GM12878 (cell line): ENCODE results near the gene TEAD4. TPM values are rescaled to one million over a fixed set of nuclear protein-coding genes. Genes with fewer than 3 reads are reported as not detected.

Experiments used
- ATAC-seq: fragments of 200-7000 bp; cut with Tn5 transposase; 3 replicates; pipeline ENCODE4 v1.9.1; 2020; ENCODE audit warnings: mild to moderate bottlenecking, moderate library complexity
- BruUV-seq: library from RNA; stranded (reverse); fragments of 400-500 nt; replicated peaks from 2 replicates; lab custom pipeline; 2021; lab: Mats Ljungman, UMichigan
- CTCF ChIA-PET: fragments of 300-600 bp; sonication (Branson Sonifier 250); formaldehyde crosslinking; extraction: SDS; loops from one replicate; lab custom pipeline; 2021; ENCODE audit warnings: inconsistent platforms; lab: Yijun Ruan, JAX
- POLR2A ChIA-PET: fragments of 350-600 bp; formaldehyde crosslinking; extraction: SDS; loops from one replicate; lab custom pipeline; 2021; ENCODE audit warnings: inconsistent platforms; lab: Charles Lee
- RAD21 ChIA-PET: fragments of 300-600 bp; sonication (Branson Sonifier 250); formaldehyde crosslinking; loops from one replicate; lab custom pipeline; 2023; ENCODE audit warnings: antibody characterized with exemption; ENCODE audit not compliant: unreplicated experiment; lab: Charles Lee
- SMC1A ChIA-PET: fragments of 300-600 bp; sonication (Branson Sonifier 250); formaldehyde crosslinking; loops from one replicate; lab custom pipeline; 2023; ENCODE audit not compliant: unreplicated experiment, uncharacterized antibody; lab: Charles Lee
- DNase-seq: peaks from one replicate; pipeline ENCODE4 v3.0.0-alpha.2; 2011; ENCODE audit warnings: low read depth, low spot score
- FAIRE-seq: peaks from 3 replicates; lab custom pipeline; 2011; peaks lifted over from hg19 to GRCh38; lab: Jason Lieb, UNC
- H2AFZ ChIP-seq: 2 replicates; pipeline ENCODE4 v1.6.0; 2011; ENCODE audit warnings: low read depth, low read length, control low read depth; ENCODE audit not compliant: control insufficient read depth
- H3K27ac ChIP-seq: 2 replicates; pipeline ENCODE4 v1.5.1; 2011; ENCODE audit warnings: control low read depth; ENCODE audit not compliant: control insufficient read depth, insufficient read depth
- H3K27me3 ChIP-seq, 2 experiments: replicated peaks in 1 of 2; 2 replicates each; pipeline versions ENCODE4 v1.6.0 to v1.6.1; 2011; ENCODE audit warnings: low read length in 1 of 2; ENCODE audit not compliant: control insufficient read depth in 2 of 2, insufficient read depth in 2 of 2
- H3K36me3 ChIP-seq, 2 experiments: 2 replicates each; pipeline ENCODE4 v1.5.1; 2011; ENCODE audit warnings: low read length in 1 of 2; ENCODE audit not compliant: control insufficient read depth in 2 of 2, insufficient read depth in 2 of 2
- H3K4me1 ChIP-seq: 2 replicates; pipeline ENCODE4 v1.6.1; 2011; ENCODE audit warnings: mild to moderate bottlenecking, low read length, moderate library complexity, mixed read lengths; ENCODE audit not compliant: control insufficient read depth, insufficient read depth
- H3K4me2 ChIP-seq: 2 replicates; pipeline ENCODE4 v1.6.0; 2011; ENCODE audit warnings: control low read depth; ENCODE audit not compliant: control insufficient read depth, insufficient read depth
- H3K4me3 ChIP-seq: fragments of 200-600 bp; sonication (generic); 2 replicates; pipeline ENCODE4 v1.5.1; 2016
- H3K79me2 ChIP-seq: 2 replicates; pipeline ENCODE4 v1.6.0; 2011; ENCODE audit warnings: low read length; ENCODE audit not compliant: control insufficient read depth, insufficient read depth
- H3K9ac ChIP-seq: 2 replicates; pipeline ENCODE4 v1.8.0; 2011; ENCODE audit warnings: low read length, control low read depth, mixed read lengths; ENCODE audit not compliant: control insufficient read depth, insufficient read depth
- H3K9me3 ChIP-seq: replicated peaks from 3 replicates; pipeline ENCODE4 v1.5.1; 2011; ENCODE audit warnings: mild to moderate bottlenecking, low read length; ENCODE audit not compliant: control insufficient read depth, insufficient read depth
- H4K20me1 ChIP-seq: 2 replicates; pipeline ENCODE4 v1.6.0; 2011; ENCODE audit not compliant: control insufficient read depth, insufficient read depth
- BRCA1 ChIP-seq: IDR thresholded peaks from 2 replicates; pipeline ENCODE4 v1.6.1; 2011; ENCODE audit warnings: low read depth, low read length, improper control_type of control experiment
- EP300 ChIP-seq, 2 experiments: fragments of 150-350 bp in 1 of 2; IDR thresholded peaks; 2 replicates each; pipeline ENCODE4 v1.6.1; 2011 to 2012; ENCODE audit warnings: low read depth in 2 of 2, low read length in 2 of 2, borderline replicate concordance in 1 of 2, improper control_type of control experiment in 1 of 2, inconsistent platforms in 1 of 2; ENCODE audit not compliant: control insufficient read depth in 1 of 2
- IRF4 ChIP-seq: IDR thresholded peaks from 2 replicates; pipeline ENCODE4 v1.6.1; 2011; ENCODE audit warnings: low read depth, low read length
- MYB ChIP-seq: fragments of 150-350 bp; IDR thresholded peaks from 2 replicates; pipeline ENCODE4 v1.6.1; 2014; ENCODE audit warnings: mild to moderate bottlenecking, low read depth, low read length, borderline replicate concordance
- POLR2AphosphoS2 ChIP-seq: IDR thresholded peaks from 2 replicates; pipeline ENCODE4 v1.6.1; 2011; ENCODE audit warnings: low read depth, mild to moderate bottlenecking, low read length, improper control_type of control experiment, moderate library complexity
- SIN3A ChIP-seq: IDR thresholded peaks from 2 replicates; pipeline ENCODE4 v1.6.1; 2012; ENCODE audit warnings: low read depth, low read length, improper control_type of control experiment
- SMAD5 ChIP-seq: IDR thresholded peaks from 2 replicates; pipeline ENCODE4 v1.6.1; 2016; ENCODE audit warnings: antibody characterized with exemption, low read depth
- SMARCA5 ChIP-seq: fragments of 450-650 bp; IDR thresholded peaks from 2 replicates; pipeline ENCODE4 v1.6.1; 2017; ENCODE audit warnings: mild to moderate bottlenecking
- TAF1 ChIP-seq: IDR thresholded peaks from 2 replicates; pipeline ENCODE4 v1.6.1; 2011; ENCODE audit warnings: mild to moderate bottlenecking, low read depth, low read length, borderline replicate concordance
- TARDBP ChIP-seq: IDR thresholded peaks from 2 replicates; pipeline ENCODE4 v1.6.1; 2016; ENCODE audit warnings: borderline replicate concordance
- ZNF24 ChIP-seq: fragments of 450-650 bp; IDR thresholded peaks from 2 replicates; pipeline ENCODE4 v1.6.1; 2017; ENCODE audit warnings: antibody characterized with exemption, mild to moderate bottlenecking
- ZNF384 ChIP-seq: IDR thresholded peaks from 2 replicates; pipeline ENCODE4 v1.6.1; 2012; ENCODE audit warnings: low read depth, mild to moderate bottlenecking, low read length, improper control_type of control experiment, borderline replicate concordance
- WGBS: methylation state at CpG from one replicate; pipeline ENCODE4 v1.1.6; 2016; ENCODE audit warnings: low lambda C conversion rate; ENCODE audit not compliant: insufficient replicate concordance, insufficient coverage; ENCODE audit errors: missing lambda C conversion rate; 5-methylcytosine and 5-hydroxymethylcytosine counted together
- in situ Hi-C: fragments of 300-500 bp; cut with MboI; formaldehyde crosslinking; loops from 9 replicates; pipeline ENCODE4 v1.14.3; 2018; ENCODE audit warnings: mixed read lengths
- intact Hi-C: fragments of 100-400 bp; cut with micrococcal nuclease; formaldehyde crosslinking; loops from one replicate; pipeline ENCODE4 v1.14.2; 2022; ENCODE audit not compliant: unreplicated experiment
- polyA plus RNA-seq, 11 experiments: library from polyadenylated mRNA; depleted of rRNA in 4 of 11; unstranded in 6 of 11; stranded (reverse) in 5 of 11; fragments of >200 nt; fragmentation: Nextera tagmentation in 4 of 11; fragmentation: Illumina TruSeq in 1 of 11; extraction: Ambion mirVana in 4 of 11; extraction: Trizol in 1 of 11; gene quantifications; 1 replicate in 1 of 11; 2 replicates in 10 of 11; pipeline versions ENCODE4 v1.2.1 to v1.2.3, GENCODE V29; 2011 to 2016; ENCODE audit warnings: inconsistent platforms in 2 of 11, missing spikeins in 2 of 11, low read depth in 1 of 11
- total RNA-seq, 4 experiments: library from RNA; depleted of rRNA in 3 of 4; stranded (reverse); fragments of >200 nt in 3 of 4; fragmentation: Illumina TruSeq in 1 of 4; extraction: Trizol in 1 of 4; gene quantifications; 2 replicates each; pipeline versions ENCODE4 v1.2.1 to v1.2.3, GENCODE V29; 2013 to 2021
- TF ChIP-seq, protein P1 (sequence below): fragments of 450-650 bp; IDR thresholded peaks from 2 replicates; pipeline ENCODE4 v1.6.1; 2018; ENCODE audit warnings: mild to moderate bottlenecking, low read depth, moderate library complexity; ENCODE audit not compliant: partially characterized antibody

The TEAD4 gene
- total and polyA plus RNA-seq, 10 of the 15 experiments (the other 5 are each of a cell fraction or from before 2014, with no cell fraction given): 0.04 to 0.68 (median 0.31) TPM; not detected in 4

DNA sequence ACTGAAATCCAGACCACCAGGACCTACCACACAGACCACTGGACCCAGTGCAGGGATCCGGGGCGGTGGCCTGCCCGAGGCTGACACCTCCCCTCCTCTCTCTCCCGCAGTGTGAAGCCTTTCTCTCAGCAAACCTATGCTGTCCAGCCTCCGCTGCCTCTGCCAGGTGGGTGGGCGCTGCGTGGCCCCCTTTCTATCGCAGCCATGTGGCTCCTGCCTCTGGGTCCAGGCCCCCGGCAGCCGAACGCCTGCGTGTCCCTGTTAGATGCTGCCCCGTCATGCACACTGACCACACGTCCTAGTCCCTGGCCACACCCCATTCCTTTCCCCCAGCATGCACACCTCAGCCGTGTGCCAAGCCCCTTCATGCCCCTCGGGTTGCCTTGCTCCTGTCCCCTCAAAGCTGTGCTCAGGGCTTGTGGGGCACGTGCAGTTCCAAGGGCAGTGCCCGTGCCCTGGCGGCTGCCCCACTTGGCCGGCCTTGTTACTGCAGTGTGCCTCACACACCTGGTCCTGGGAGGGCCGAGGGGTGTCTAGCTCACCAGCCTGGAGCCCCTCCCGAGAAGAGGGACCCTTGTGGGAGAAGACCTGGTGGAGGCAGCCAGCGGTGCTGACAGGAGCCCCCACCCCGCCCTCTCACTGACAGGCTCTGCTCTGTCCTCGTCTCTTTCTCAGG is 59.9 kb downstream of the TEAD4 start:
- Histone ChIP-seq H3K36me3 (no peaks in the 10 kb centered on the region), H3K27ac (no peak overlapping the region), H3K9ac (no peak overlapping the region), H3K4me3 (no peak overlapping the region), H3K27me3 (no peaks in the 10 kb centered on the region; a peak in 1 of 4 replicates), H4K20me1 (no peaks in the 10 kb centered on the region), H3K4me1 (no peaks in the 10 kb centered on the region), H2AFZ (no peak overlapping the region)
- intact Hi-C loops: no loop called here
- POLR2A ChIA-PET: no interaction called here
- FAIRE-seq: no peak
- RAD21 ChIA-PET: no interaction called here
- 55% methylated on average over 23 of the region's 25 CpGs for WGBS
- SMC1A ChIA-PET: no interaction called here
- TF ChIP-seq, protein P1, sequence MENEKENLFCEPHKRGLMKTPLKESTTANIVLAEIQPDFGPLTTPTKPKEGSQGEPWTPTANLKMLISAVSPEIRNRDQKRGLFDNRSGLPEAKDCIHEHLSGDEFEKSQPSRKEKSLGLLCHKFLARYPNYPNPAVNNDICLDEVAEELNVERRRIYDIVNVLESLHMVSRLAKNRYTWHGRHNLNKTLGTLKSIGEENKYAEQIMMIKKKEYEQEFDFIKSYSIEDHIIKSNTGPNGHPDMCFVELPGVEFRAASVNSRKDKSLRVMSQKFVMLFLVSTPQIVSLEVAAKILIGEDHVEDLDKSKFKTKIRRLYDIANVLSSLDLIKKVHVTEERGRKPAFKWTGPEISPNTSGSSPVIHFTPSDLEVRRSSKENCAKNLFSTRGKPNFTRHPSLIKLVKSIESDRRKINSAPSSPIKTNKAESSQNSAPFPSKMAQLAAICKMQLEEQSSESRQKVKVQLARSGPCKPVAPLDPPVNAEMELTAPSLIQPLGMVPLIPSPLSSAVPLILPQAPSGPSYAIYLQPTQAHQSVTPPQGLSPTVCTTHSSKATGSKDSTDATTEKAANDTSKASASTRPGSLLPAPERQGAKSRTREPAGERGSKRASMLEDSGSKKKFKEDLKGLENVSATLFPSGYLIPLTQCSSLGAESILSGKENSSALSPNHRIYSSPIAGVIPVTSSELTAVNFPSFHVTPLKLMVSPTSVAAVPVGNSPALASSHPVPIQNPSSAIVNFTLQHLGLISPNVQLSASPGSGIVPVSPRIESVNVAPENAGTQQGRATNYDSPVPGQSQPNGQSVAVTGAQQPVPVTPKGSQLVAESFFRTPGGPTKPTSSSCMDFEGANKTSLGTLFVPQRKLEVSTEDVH: no peak
- TF ChIP-seq TARDBP (no peak), IRF4 (no peak), BRCA1 (no peak), SMARCA5 (no peak), EP300 (IDR thresholded peaks at IDR 0.05; ENCODE audit: borderline replicate concordance in 1 of 2, control insufficient read depth in 1 of 2, low read depth in 2 of 2, low read length in 2 of 2) (no peak), TAF1 (no peak), ZNF384 (no peak), ZNF24 (no peak), SIN3A (no peak), MYB (no peak), SMAD5 (no peak), POLR2AphosphoS2 (no peak)
- TF ChIP-seq, all 136 proteins: peak for 0
- DNase-seq: no peak
- no peak for ATAC-seq
- in situ Hi-C loops: no loop called here
- BruUV-seq: no TSS peak
- CTCF ChIA-PET: no interaction called here
- Histone ChIP-seq H3K79me2 (no peaks in the 10 kb centered on the region), H3K4me2 (no peak overlapping the region), H3K9me3 (no peaks in the 10 kb centered on the region)
